Ovary (tissue), 9 donors: Measurements from ENCODE around the gene KMT2A. TPM values are rescaled to one million over a fixed set of nuclear protein-coding genes. Genes with fewer than 3 reads are reported as not detected.

ENCODE experiments used
- DNase-seq, 5 donors: peaks; one replicate each; pipeline ENCODE4 v3.0.0-alpha.2; 2019 to 2020
- H3K27ac ChIP-seq, 2 donors: fragments of 200-600 bp; one replicate each; pipeline versions ENCODE4 v1.5.1 to v1.8.0; 2019 to 2022
- H3K27me3 ChIP-seq: fragments of 200-600 bp; one replicate; pipeline ENCODE4 v1.8.0; 2022
- H3K36me3 ChIP-seq: fragments of 200-600 bp; sonication (generic); one replicate; pipeline ENCODE4 v1.5.1; 2019
- H3K4me1 ChIP-seq: one replicate; pipeline ENCODE4 v1.8.1; 2013; ENCODE audit warnings: mild to moderate bottlenecking, moderate library complexity; ENCODE audit not compliant: insufficient read depth
- H3K4me3 ChIP-seq: fragments of 200-600 bp; sonication (generic); one replicate; pipeline ENCODE4 v1.5.1; 2017
- H3K9me3 ChIP-seq, 2 donors: fragments of 200-600 bp in 1 of 2; sonication (generic) in 1 of 2; one replicate each; pipeline versions ENCODE4 v1.5.1 to v1.8.1; 2013 to 2019; ENCODE audit warnings: mild to moderate bottlenecking in 1 of 2, moderate library complexity in 1 of 2
- EP300 ChIP-seq: sonication (generic); formaldehyde crosslinking; IDR thresholded peaks from one replicate; pipeline ENCODE4 v1.6.1; 2017; ENCODE audit warnings: antibody characterized with exemption
- POLR2A ChIP-seq: fragments of 450-650 bp; IDR thresholded peaks from one replicate; pipeline ENCODE4 v1.6.1; 2017; ENCODE audit warnings: antibody characterized with exemption, mild to moderate bottlenecking, moderate library complexity
- WGBS, 3 donors: extraction: QIAGEN DNeasy Blood & Tissue Kit in 1 of 3; methylation state at CpG; one replicate each; pipeline versions ENCODE4 v1.1.5 to v1.1.7; 2013 to 2017; 5-methylcytosine and 5-hydroxymethylcytosine counted together
- intact Hi-C, 4 donors: fragments of 100-400 bp; cut with DNase I; formaldehyde crosslinking; loops; one replicate each; pipeline versions ENCODE4 v1.11.0 to v1.15.1; 2022 to 2023
- polyA plus RNA-seq, 2 donors: library from polyadenylated mRNA; stranded (reverse); fragments of 200-250 nt in 1 of 2; fragments of 350-450 nt in 1 of 2; fragmentation: Illumina TruSeq in 1 of 2; extraction: RNeasy Lipid Tissue Mini Kit (QIAGEN cat#74804) in 1 of 2; gene quantifications; one replicate each; pipeline ENCODE4 v1.2.3, GENCODE V29; 2013 to 2014
- total RNA-seq, 7 donors: library from RNA; depleted of rRNA in 2 of 7; stranded (reverse); fragments of >200 nt in 2 of 7; fragmentation: NEBNext Ultra II Directional in 3 of 7; extraction: Animal tissue kit (Norgen Biotek cat#: 25700) in 3 of 7; gene quantifications; one replicate each; pipeline versions ENCODE4 v1.1.0 to v1.2.4, GENCODE V29; 2016 to 2023
- TF ChIP-seq, protein P1 (sequence below), 3 donors: fragments of 450-650 bp in 2 of 3; fragments of 200-600 bp in 1 of 3; IDR thresholded peaks; one replicate each; pipeline versions ENCODE4 v1.5.1 to v1.8.0; 2016 to 2022; ENCODE audit warnings: antibody characterized with exemption in 3 of 3, mild to moderate bottlenecking in 1 of 3
- donor health status: DM: no; HTN: no; CAD: no; lungs with moderate emphysema.
- donor health status: DM: no; HTN: no; CAD: no.
- donor health status: Bipolar disorder and iron deficiency.
- donor health status: DM: yes; HTN: yes; CAD: no.
- donor health status: DM: no; HTN: no; CAD: no.
- donor health status: DM: yes; HTN: yes; CAD: no.

Gene KMT2A
- total and polyA plus RNA-seq, 9 donors = 25.8 to 107 (median 74.7) TPM

GRCh38 chr11:118485273-118485672 is 49.0 kb downstream of the KMT2A start:
- no peak for DNase-seq
- Histone ChIP-seq H3K27me3 (no peaks in the 10 kb centered on the region), H3K4me3 (no peak overlapping the region), H3K27ac (no peak overlapping the region), H3K9me3 (no peaks in the 10 kb centered on the region), H3K4me1 (no peaks in the 10 kb centered on the region), H3K36me3 (no peaks in the 10 kb centered on the region)
- intact Hi-C loops = loop anchor here in 3 of 4 donors (5.0 to 10.0 kb wide), 3 partner anchors 80 to 340 kb away; partner anchors contain the start of gene ATP5MG (in 2 of the 3)
- no peak for TF ChIP-seq EP300
- TF ChIP-seq, protein P1, sequence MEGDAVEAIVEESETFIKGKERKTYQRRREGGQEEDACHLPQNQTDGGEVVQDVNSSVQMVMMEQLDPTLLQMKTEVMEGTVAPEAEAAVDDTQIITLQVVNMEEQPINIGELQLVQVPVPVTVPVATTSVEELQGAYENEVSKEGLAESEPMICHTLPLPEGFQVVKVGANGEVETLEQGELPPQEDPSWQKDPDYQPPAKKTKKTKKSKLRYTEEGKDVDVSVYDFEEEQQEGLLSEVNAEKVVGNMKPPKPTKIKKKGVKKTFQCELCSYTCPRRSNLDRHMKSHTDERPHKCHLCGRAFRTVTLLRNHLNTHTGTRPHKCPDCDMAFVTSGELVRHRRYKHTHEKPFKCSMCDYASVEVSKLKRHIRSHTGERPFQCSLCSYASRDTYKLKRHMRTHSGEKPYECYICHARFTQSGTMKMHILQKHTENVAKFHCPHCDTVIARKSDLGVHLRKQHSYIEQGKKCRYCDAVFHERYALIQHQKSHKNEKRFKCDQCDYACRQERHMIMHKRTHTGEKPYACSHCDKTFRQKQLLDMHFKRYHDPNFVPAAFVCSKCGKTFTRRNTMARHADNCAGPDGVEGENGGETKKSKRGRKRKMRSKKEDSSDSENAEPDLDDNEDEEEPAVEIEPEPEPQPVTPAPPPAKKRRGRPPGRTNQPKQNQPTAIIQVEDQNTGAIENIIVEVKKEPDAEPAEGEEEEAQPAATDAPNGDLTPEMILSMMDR (IDR thresholded peaks at IDR 0.05) = no peak

GRCh38 chr11:118488480-118489109 is 52.3 kb downstream of the KMT2A start:
- intact Hi-C loops = loop anchor here in 3 of 4 donors (5.0 to 10.0 kb wide), 3 partner anchors 84 to 344 kb away; partner anchors contain the start of gene ATP5MG (in 2 of the 3)
- no peaks in the 10 kb centered on the region for H3K4me1 ChIP-seq
- H3K27me3 ChIP-seq = no peaks in the 10 kb centered on the region
- H3K27ac ChIP-seq = no peak overlapping the region
- H3K9me3 ChIP-seq = no peaks in the 10 kb centered on the region
- peak; percentile 47 to 71 (median 65) for DNase-seq
- TF ChIP-seq, protein P1 (IDR thresholded peaks at IDR 0.05) = peak; percentile 41 to 73 (median 65)
- TF ChIP-seq POLR2A = no peak
- WGBS, 3 donors = 26 to 28% (median 27%) methylated on average over 7 of the region's 7 CpGs
- H3K4me3 ChIP-seq = no peak overlapping the region
- no peaks in the 10 kb centered on the region for H3K36me3 ChIP-seq

GRCh38 chr11:118491041-118491440 is 54.7 kb downstream of the KMT2A start:
- no peak for TF ChIP-seq EP300
- TF ChIP-seq, protein P1 (IDR thresholded peaks at IDR 0.05) = no peak
- TF ChIP-seq POLR2A = no peak
- WGBS, 3 donors = 68 to 80% (median 75%) methylated on average over 4 of the region's 4 CpGs
- DNase-seq = no peak
- no peak overlapping the region for H3K4me3 ChIP-seq
- H3K36me3 ChIP-seq = no peaks in the 10 kb centered on the region
- H3K27ac ChIP-seq = no peak overlapping the region
- intact Hi-C loops = loop anchor here in 2 of 4 donors (5.0 to 10.0 kb wide), 2 partner anchors 96 to 99 kb away; no protein-coding TSS in a partner anchor
- no peaks in the 10 kb centered on the region for H3K4me1 ChIP-seq
- H3K9me3 ChIP-seq = no peaks in the 10 kb centered on the region
- H3K27me3 ChIP-seq = no peaks in the 10 kb centered on the region

DNA sequence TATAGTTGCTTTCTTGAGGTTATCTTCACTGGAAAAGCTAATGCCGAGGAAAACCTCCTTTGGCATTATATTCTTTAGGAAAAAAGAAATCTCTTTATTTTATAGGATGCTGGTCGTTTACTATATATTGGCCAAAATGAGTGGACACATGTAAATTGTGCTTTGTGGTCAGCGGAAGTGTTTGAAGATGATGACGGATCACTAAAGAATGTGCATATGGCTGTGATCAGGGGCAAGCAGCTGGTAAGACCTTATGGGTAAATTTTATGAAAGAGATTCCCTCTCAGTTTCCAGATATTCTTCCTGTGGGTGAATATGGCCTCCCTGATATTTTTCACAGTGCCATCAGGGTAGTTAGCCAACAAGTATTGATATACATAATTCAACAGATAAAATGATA is 61.5 kb downstream of the KMT2A start:
- no peak overlapping the region for H3K4me3 ChIP-seq
- H3K4me1 ChIP-seq = no peaks in the 10 kb centered on the region
- no peak for DNase-seq
- TF ChIP-seq POLR2A (no peak), EP300 (no peak)
- TF ChIP-seq, protein P1 (IDR thresholded peaks at IDR 0.05) = no peak
- no peaks in the 10 kb centered on the region for H3K27me3 ChIP-seq
- no peaks in the 10 kb centered on the region for H3K9me3 ChIP-seq
- no peaks in the 10 kb centered on the region for H3K36me3 ChIP-seq
- H3K27ac ChIP-seq = no peak overlapping the region
- WGBS, 3 donors = 78 to 80% (median 80%) methylated on average over 4 of the region's 4 CpGs
- intact Hi-C loops = loop anchor here in 1 of 4 donors (10.0 kb wide), 1 partner anchor 103 kb away; no protein-coding TSS in a partner anchor
